Endothelial cell of umbilical vein (primary cell): ENCODE results near the gene ALG6. TPM values are rescaled to one million over a fixed set of nuclear protein-coding genes. Genes with fewer than 3 reads are reported as not detected.

Source experiments
- BruUV-seq: library from RNA; stranded (reverse); fragments of 400-500 nt; replicated peaks from 2 replicates; lab custom pipeline; 2021; lab: Mats Ljungman, UMichigan
- CTCF ChIA-PET: fragments of 300-600, 350-600 bp; sonication (Branson Sonifier 250); formaldehyde crosslinking; loops from one replicate; lab custom pipeline; 2021; ENCODE audit warnings: antibody characterized with exemption, inconsistent platforms; lab: Charles Lee
- POLR2A ChIA-PET: fragments of 300-600, 350-600 bp; sonication (Branson Sonifier 250); formaldehyde crosslinking; loops from one replicate; lab custom pipeline; 2021; ENCODE audit warnings: antibody characterized with exemption, inconsistent platforms; lab: Charles Lee
- DNase-seq: peaks from one replicate; pipeline ENCODE4 v3.0.0-alpha.2; 2011; ENCODE audit warnings: low read depth, low spot score
- FAIRE-seq: peaks from 2 replicates; lab custom pipeline; 2011; peaks lifted over from hg19 to GRCh38; lab: Jason Lieb, UNC
- H2AFZ ChIP-seq: 2 replicates; pipeline ENCODE4 v1.6.0; 2012; ENCODE audit warnings: low read depth, low read length, control low read depth, inconsistent platforms
- H3K27ac ChIP-seq: 2 replicates; pipeline ENCODE4 v1.5.1; 2011; ENCODE audit warnings: low read depth, mild to moderate bottlenecking, control low read depth, low read length, moderate library complexity; ENCODE audit not compliant: insufficient read depth
- H3K27me3 ChIP-seq, 2 experiments: 2 replicates each; pipeline versions ENCODE4 v1.6.0 to v1.6.1; 2011; ENCODE audit warnings: low read length in 2 of 2, mixed read lengths in 1 of 2; ENCODE audit not compliant: control insufficient read depth in 2 of 2, insufficient read depth in 2 of 2
- H3K36me3 ChIP-seq, 2 experiments: 2 replicates in 1 of 2; 3 replicates in 1 of 2; pipeline ENCODE4 v1.5.1; 2011; ENCODE audit warnings: low read length in 2 of 2, mild to moderate bottlenecking in 1 of 2, moderate library complexity in 1 of 2; ENCODE audit not compliant: control insufficient read depth in 2 of 2, insufficient read depth in 2 of 2; ENCODE audit errors: extremely low read depth in 1 of 2
- H3K4me1 ChIP-seq: 3 replicates; pipeline ENCODE4 v1.5.1; 2011; ENCODE audit warnings: mild to moderate bottlenecking, low read length; ENCODE audit not compliant: control insufficient read depth, insufficient read depth; ENCODE audit errors: extremely low read depth
- H3K4me2 ChIP-seq: 2 replicates; pipeline ENCODE4 v1.6.1; 2011; ENCODE audit warnings: low read length, control low read depth, mixed read lengths; ENCODE audit not compliant: insufficient read depth
- H3K4me3 ChIP-seq, 3 experiments: fragments of 200-600 bp in 1 of 3; sonication (generic), shearing (Covaris generic) in 1 of 3; replicated peaks in 1 of 3; 2 replicates each; pipeline ENCODE4 v1.5.1; 2011 to 2016; ENCODE audit warnings: control low read depth in 3 of 3, low read length in 3 of 3, mild to moderate bottlenecking in 2 of 3, inconsistent platforms in 1 of 3, low read depth in 1 of 3, moderate library complexity in 1 of 3; ENCODE audit not compliant: insufficient read depth in 1 of 3
- H3K79me2 ChIP-seq: 2 replicates; pipeline ENCODE4 v1.6.0; 2012; ENCODE audit warnings: low read length, inconsistent platforms; ENCODE audit not compliant: control insufficient read depth, insufficient read depth
- H3K9ac ChIP-seq: replicated peaks from 2 replicates; pipeline ENCODE3; 2011; ENCODE audit warnings: low read length, control low read depth; ENCODE audit not compliant: insufficient read depth; ENCODE audit errors: extremely low read depth
- H3K9me1 ChIP-seq: replicated peaks from 3 replicates; pipeline ENCODE4 v1.6.0; 2011; ENCODE audit warnings: mild to moderate bottlenecking, low read length; ENCODE audit not compliant: control insufficient read depth, insufficient read depth; ENCODE audit errors: extremely low read depth
- H3K9me3 ChIP-seq: replicated peaks from 2 replicates; pipeline ENCODE4 v1.5.1; 2012; ENCODE audit warnings: low read length, inconsistent platforms; ENCODE audit not compliant: control insufficient read depth, insufficient read depth
- H4K20me1 ChIP-seq: replicated peaks from 2 replicates; pipeline ENCODE3; 2011; ENCODE audit warnings: mild to moderate bottlenecking, low read length; ENCODE audit not compliant: control insufficient read depth, insufficient read depth; ENCODE audit errors: extremely low read depth
- CTCF ChIP-seq, 2 donors: IDR thresholded peaks; 1 replicate in 1 of 2; 2 replicates in 1 of 2; pipeline ENCODE4 v1.5.1; 2011; ENCODE audit warnings: low read length in 2 of 2, mild to moderate bottlenecking in 2 of 2, moderate library complexity in 2 of 2, control low read depth in 1 of 2, inconsistent platforms in 1 of 2, low read depth in 1 of 2; ENCODE audit not compliant: insufficient read depth in 1 of 2; ENCODE audit errors: extremely low read depth in 1 of 2
- FOS ChIP-seq: IDR thresholded peaks from 2 replicates; pipeline ENCODE4 v1.6.1; 2011; ENCODE audit warnings: mild to moderate bottlenecking, low read length, moderate library complexity, borderline replicate concordance; ENCODE audit not compliant: insufficient read depth
- GATA2 ChIP-seq: IDR thresholded peaks from 2 replicates; pipeline ENCODE4 v1.7.0; 2011; ENCODE audit warnings: low read depth, mild to moderate bottlenecking, moderate library complexity, mixed read lengths, low read length; ENCODE audit not compliant: insufficient read length, insufficient read depth
- JUN ChIP-seq: IDR thresholded peaks from 2 replicates; pipeline ENCODE4 v1.6.1; 2011; ENCODE audit warnings: borderline replicate concordance, low read depth; ENCODE audit not compliant: insufficient read length, insufficient read depth
- MAX ChIP-seq: IDR thresholded peaks from 2 replicates; pipeline ENCODE4 v1.6.1; 2011; ENCODE audit not compliant: insufficient read depth, insufficient read length
- POLR2AphosphoS5 ChIP-seq: IDR thresholded peaks from 2 replicates; pipeline ENCODE4 v1.6.1; 2012; ENCODE audit warnings: low read depth, mild to moderate bottlenecking, control low read depth, low read length, moderate library complexity; ENCODE audit not compliant: insufficient read depth
- dilution Hi-C: fragments of 300-500 bp; cut with MboI; formaldehyde crosslinking; loops from one replicate; pipeline ENCODE4 v1.15.0; 2019; ENCODE audit warnings: low sequenced_read_pairs; ENCODE audit not compliant: extremely low pct_ligation_motif_present
- intact Hi-C: fragments of 100-400 bp; cut with micrococcal nuclease; formaldehyde crosslinking; loops from one replicate; pipeline ENCODE4 v1.10.0; 2022
- polyA plus RNA-seq, 4 experiments: library from polyadenylated mRNA; depleted of rRNA in 3 of 4; stranded (reverse) in 3 of 4; unstranded in 1 of 4; fragments of >200 nt; gene quantifications; 2 replicates each; pipeline versions ENCODE4 v1.2.1 to v1.2.3, GENCODE V29; 2011 to 2012; ENCODE audit warnings: missing spikeins in 1 of 4
- total RNA-seq: library from RNA; stranded (reverse); gene quantifications from 2 replicates; pipeline ENCODE4 v1.2.3, GENCODE V29; 2021

The ALG6 gene
- total and polyA plus RNA-seq, 2 donors (not counting 3 experiments of a cell fraction or from before 2014, with no cell fraction given) = 14.4 to 17.3 TPM

DNA sequence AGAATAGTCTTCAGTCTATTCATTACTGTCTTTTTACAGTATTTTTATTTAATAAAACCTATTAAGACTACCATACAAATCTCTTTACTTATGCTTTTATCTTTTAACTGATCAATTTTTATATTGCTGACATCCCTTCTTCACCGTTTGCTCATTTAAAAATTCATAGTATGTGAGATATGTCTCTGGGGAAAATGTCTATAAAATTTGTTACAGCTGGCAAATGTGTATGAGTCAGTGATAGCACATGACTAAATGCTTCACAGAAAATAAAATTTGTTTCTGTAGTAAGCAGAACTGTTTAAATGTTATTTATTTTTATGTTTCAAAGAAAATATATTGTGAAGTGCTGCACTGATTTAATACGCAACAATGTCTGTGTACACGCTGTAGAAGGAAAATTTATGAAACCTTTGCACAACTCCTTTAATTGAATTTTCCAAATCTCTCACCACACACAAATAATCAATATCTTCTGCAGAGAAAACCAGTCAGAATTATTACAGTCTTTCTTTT lies 81.4 kb downstream of the ALG6 start:
- H3K36me3 ChIP-seq = no peaks in the 10 kb centered on the region
- H3K4me2 ChIP-seq = no peak overlapping the region
- no peaks in the 10 kb centered on the region for H4K20me1 ChIP-seq
- ChIA-PET POLR2A (no interaction called here), CTCF (interaction anchor here (1.1 kb wide), 1 partner anchor 8 kb away, joined by 4 read pairs; no protein-coding TSS in a partner anchor)
- dilution Hi-C loops (no loop called here), intact Hi-C loops (no loop called here)
- no peaks in the 10 kb centered on the region for H3K79me2 ChIP-seq
- H3K4me3 ChIP-seq = no peak overlapping the region
- DNase-seq (no peak), FAIRE-seq (no peak)
- H3K27me3 ChIP-seq = no peaks in the 10 kb centered on the region
- H3K9ac ChIP-seq = no peak overlapping the region
- no peak overlapping the region for H2AFZ ChIP-seq
- TF ChIP-seq CTCF (IDR thresholded peaks at IDR 0.05; ENCODE audit: extremely low read depth in 1 of 2, insufficient read depth in 1 of 2, low read depth in 1 of 2, low read length in 2 of 2) (no peak), JUN (no peak)
- H3K9me3 ChIP-seq = no peaks in the 10 kb centered on the region
- BruUV-seq = no TSS peak
- no peaks in the 10 kb centered on the region for H3K9me1 ChIP-seq
- H3K4me1 ChIP-seq = no peaks in the 10 kb centered on the region
- no peak overlapping the region for H3K27ac ChIP-seq

DNA sequence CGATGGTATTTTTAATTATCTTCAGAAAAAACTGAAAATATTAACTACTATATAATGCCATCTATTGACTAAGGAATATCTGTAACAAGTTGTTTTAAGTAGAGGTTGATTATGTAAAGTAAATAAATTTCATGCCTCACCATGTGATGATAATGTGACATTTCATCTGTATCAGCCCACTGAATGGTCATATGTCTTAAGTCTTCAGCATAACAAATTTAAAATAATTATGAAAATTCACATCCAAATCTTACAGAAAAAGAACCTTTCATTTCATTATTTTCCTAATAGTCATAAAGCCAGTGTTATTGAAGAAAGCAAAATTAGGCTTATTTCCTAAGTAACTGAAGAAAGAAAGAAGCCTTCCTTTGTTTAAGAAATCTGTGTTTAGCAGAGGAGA lies 83.0 kb downstream of the ALG6 start:
- no TSS peak for BruUV-seq

More for the DNA sequence above, 83.0 kb downstream of the ALG6 start:
- DNase-seq (no peak), FAIRE-seq (no peak)
- Histone ChIP-seq H3K9me3 (no peaks in the 10 kb centered on the region), H3K9ac (no peak overlapping the region), H2AFZ (no peak overlapping the region), H3K27ac (no peak overlapping the region), H3K36me3 (no peaks in the 10 kb centered on the region), H4K20me1 (no peaks in the 10 kb centered on the region), H3K4me3 (no peak overlapping the region), H3K27me3 (no peaks in the 10 kb centered on the region), H3K79me2 (no peaks in the 10 kb centered on the region), H3K4me2 (no peak overlapping the region), H3K4me1 (no peaks in the 10 kb centered on the region), H3K9me1 (no peaks in the 10 kb centered on the region)
- TF ChIP-seq FOS (no peak), POLR2AphosphoS5 (no peak), GATA2 (no peak), MAX (no peak), JUN (no peak)
- ChIA-PET CTCF (no interaction called here), POLR2A (no interaction called here)
- intact Hi-C loops = no loop called here
- dilution Hi-C loops = no loop called here
